Mesothelial cell of epicardium (in vitro differentiated cells): ENCODE results near the gene ABCG1. TPM values are rescaled to one million over a fixed set of nuclear protein-coding genes. Genes with fewer than 3 reads are reported as not detected.
A peak's percentile ranks its signal among the peaks of the same experiment; 100 is the strongest.

Experiments
- DNase-seq, 2 experiments: peaks; one replicate each; pipeline ENCODE4 v3.0.0; 2021; ENCODE audit warnings: low spot score in 2 of 2; ENCODE audit not compliant: unreplicated experiment in 2 of 2
- H3K27ac Mint-ChIP-seq: 2 replicates; pipeline ENCODE4 v1.8.0; 2021; ENCODE audit warnings: mixed read lengths
- H3K27me3 Mint-ChIP-seq: 2 replicates; pipeline ENCODE4 v1.8.0; 2021; ENCODE audit warnings: low read depth, mixed read lengths
- H3K36me3 Mint-ChIP-seq: 2 replicates; pipeline ENCODE4 v1.8.0; 2021; ENCODE audit warnings: mixed read lengths
- H3K4me1 Mint-ChIP-seq: 2 replicates; pipeline ENCODE4 v1.8.0; 2021; ENCODE audit warnings: mixed read lengths
- H3K4me3 Mint-ChIP-seq: 2 replicates; pipeline ENCODE4 v1.8.0; 2021; ENCODE audit warnings: mild to moderate bottlenecking, moderate library complexity, mixed read lengths
- H3K9me3 Mint-ChIP-seq: 2 replicates; pipeline ENCODE4 v1.8.0; 2021; ENCODE audit warnings: mixed read lengths
- total RNA-seq: library from RNA; stranded (reverse); gene quantifications from 3 replicates; pipeline ENCODE4 v1.2.1, GENCODE V29; 2021
- TF ChIP-seq, protein P1 (sequence below): fragments of 200-600 bp; sonication (generic); IDR thresholded peaks from one replicate; pipeline ENCODE4 v1.5.0; 2021; ENCODE audit warnings: antibody characterized with exemption; ENCODE audit not compliant: unreplicated experiment

Gene ABCG1
- total RNA-seq, 1 donor from 2014 or later = 4.4 TPM

- H3K4me1 Mint-ChIP-seq = no peaks in the 10 kb centered on the region
- no peaks in the 10 kb centered on the region for H3K36me3 Mint-ChIP-seq
- peak in 1 of 2 experiments; percentile 9 for DNase-seq
- no peaks in the 10 kb centered on the region for H3K9me3 Mint-ChIP-seq
- no peak overlapping the region for H3K27ac Mint-ChIP-seq
- peaks cover 7% of the 10 kb centered on the region for H3K27me3 Mint-ChIP-seq
- TF ChIP-seq, protein P1, sequence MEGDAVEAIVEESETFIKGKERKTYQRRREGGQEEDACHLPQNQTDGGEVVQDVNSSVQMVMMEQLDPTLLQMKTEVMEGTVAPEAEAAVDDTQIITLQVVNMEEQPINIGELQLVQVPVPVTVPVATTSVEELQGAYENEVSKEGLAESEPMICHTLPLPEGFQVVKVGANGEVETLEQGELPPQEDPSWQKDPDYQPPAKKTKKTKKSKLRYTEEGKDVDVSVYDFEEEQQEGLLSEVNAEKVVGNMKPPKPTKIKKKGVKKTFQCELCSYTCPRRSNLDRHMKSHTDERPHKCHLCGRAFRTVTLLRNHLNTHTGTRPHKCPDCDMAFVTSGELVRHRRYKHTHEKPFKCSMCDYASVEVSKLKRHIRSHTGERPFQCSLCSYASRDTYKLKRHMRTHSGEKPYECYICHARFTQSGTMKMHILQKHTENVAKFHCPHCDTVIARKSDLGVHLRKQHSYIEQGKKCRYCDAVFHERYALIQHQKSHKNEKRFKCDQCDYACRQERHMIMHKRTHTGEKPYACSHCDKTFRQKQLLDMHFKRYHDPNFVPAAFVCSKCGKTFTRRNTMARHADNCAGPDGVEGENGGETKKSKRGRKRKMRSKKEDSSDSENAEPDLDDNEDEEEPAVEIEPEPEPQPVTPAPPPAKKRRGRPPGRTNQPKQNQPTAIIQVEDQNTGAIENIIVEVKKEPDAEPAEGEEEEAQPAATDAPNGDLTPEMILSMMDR = no peak
- H3K4me3 Mint-ChIP-seq = no peak overlapping the region
Measured at GRCh38 chr21:42343963-42344510, 125.1 kb downstream of the ABCG1 start.

DNA sequence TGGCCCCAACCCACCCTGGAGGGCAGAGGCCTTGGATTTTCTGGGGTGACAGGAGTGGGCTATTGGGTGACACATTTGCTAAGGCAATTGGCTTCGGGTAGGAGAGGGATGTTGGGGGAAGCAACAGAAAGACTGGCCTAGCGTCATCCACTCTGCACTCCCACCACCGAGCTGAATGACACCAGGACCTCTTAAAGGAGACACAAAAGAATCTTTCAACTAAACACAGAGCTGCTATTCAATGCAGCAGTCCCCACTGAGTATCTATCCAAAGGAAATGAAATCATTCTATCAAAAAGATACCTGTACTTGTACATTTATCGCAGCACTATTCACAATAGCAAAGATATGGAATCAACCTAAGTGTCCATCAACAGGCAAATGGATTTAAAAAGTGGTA lies 125.7 kb downstream of the ABCG1 start:
- Mint-ChIP-seq H3K4me3 (no peak overlapping the region), H3K4me1 (no peaks in the 10 kb centered on the region), H3K9me3 (no peaks in the 10 kb centered on the region), H3K27me3 (peaks cover 7% of the 10 kb centered on the region), H3K36me3 (no peaks in the 10 kb centered on the region), H3K27ac (no peak overlapping the region)
- TF ChIP-seq, protein P1 = no peak
- no peak for DNase-seq

- H3K4me1 Mint-ChIP-seq = no peaks in the 10 kb centered on the region
- DNase-seq = no peak
- no peaks in the 10 kb centered on the region for H3K9me3 Mint-ChIP-seq
- peaks cover 7% of the 10 kb centered on the region for H3K27me3 Mint-ChIP-seq
- H3K36me3 Mint-ChIP-seq = no peaks in the 10 kb centered on the region
- no peak overlapping the region for H3K4me3 Mint-ChIP-seq
- TF ChIP-seq, protein P1 = no peak
- no peak overlapping the region for H3K27ac Mint-ChIP-seq
Measured at GRCh38 chr21:42346441-42346840, 127.5 kb downstream of the ABCG1 start.

Other genes starting within 250 kb of the ABCG1 start
- gene ZBTB21, start 208.8 kb upstream of the ABCG1 start, total RNA-seq = 15.5 to 17.7 TPM (median 17.4 TPM) in 3 replicates
- gene UMODL1, start 147.8 kb upstream of the ABCG1 start, total RNA-seq = not detected in 3 replicates
- 1.5 TPM in 1 of 3 replicates, not detected in the others for gene TFF3, start 96.3 kb downstream of the ABCG1 start, total RNA-seq
- gene TFF2, start 131.9 kb downstream of the ABCG1 start, total RNA-seq = not detected in 3 replicates
- 0.53 TPM in 1 of 3 replicates, not detected in the others for gene TFF1, start 147.4 kb downstream of the ABCG1 start, total RNA-seq
- not detected in 3 replicates for gene TMPRSS3, start 176.9 kb downstream of the ABCG1 start, total RNA-seq
- gene UBASH3A, start 184.8 kb downstream of the ABCG1 start, total RNA-seq = not detected in 3 replicates